GM18858 (cell line): Measurements from ENCODE around the gene CHRM1.

Source experiments
- ATAC-seq: cut with Tn5 transposase; IDR thresholded peaks from one replicate; pipeline ENCODE4 v1.9.1; 2021; ENCODE audit not compliant: unreplicated experiment

Gene CHRM1

GRCh38 chr11:62926680-62927455 lies 5.7 kb upstream of the CHRM1 start:
- ATAC-seq, result no peak

- ATAC-seq, result no peak
Measured at GRCh38 chr11:62925745-62926679, 4.8 kb upstream of the CHRM1 start.

GRCh38 chr11:62925308-62925707 lies 4.1 kb upstream of the CHRM1 start:
- no peak for ATAC-seq

DNA sequence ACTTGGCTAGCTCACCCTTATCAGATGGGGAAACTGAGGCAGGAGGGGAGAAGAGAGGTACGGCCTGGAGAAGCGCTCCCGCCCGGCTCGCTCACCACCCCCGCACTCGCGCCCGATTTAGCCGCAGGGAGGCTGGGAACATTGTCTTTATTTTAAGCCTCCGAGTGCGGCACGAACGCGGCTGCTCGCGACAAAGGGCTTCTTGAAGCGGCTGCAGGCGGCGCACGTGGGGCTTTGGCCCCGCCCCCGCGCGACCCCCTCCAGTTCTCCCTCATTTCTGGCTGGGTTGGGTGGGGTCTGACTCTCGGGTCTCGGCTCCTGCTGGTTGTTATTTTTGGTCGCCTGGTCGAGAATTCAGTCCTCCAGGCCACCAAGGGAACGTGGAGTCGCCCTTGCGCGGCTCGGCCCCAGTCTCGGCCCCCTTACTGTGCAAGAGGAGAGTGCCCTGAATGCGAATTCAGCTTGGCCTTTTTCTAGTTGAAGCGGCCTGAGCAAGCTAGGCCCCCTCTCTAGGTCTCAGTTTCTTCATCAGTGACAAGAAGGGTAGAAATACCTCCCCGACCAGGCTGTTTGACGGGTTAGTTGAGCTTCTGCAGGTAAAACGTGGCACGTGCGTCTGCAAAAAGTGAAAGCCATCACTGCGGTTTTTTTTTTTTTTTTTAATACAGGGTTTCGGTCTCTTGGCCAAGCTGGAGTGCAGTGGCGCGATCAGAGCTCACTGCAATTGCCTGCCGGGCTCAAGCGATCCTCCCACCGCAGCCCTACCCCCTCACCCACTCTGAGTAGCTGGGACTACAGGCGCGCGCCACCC lies 2.6 kb upstream of the CHRM1 start:
- no peak for ATAC-seq

- no peak for ATAC-seq
Measured at GRCh38 chr11:62922653-62923431, 1.7 kb upstream of the CHRM1 start.

DNA sequence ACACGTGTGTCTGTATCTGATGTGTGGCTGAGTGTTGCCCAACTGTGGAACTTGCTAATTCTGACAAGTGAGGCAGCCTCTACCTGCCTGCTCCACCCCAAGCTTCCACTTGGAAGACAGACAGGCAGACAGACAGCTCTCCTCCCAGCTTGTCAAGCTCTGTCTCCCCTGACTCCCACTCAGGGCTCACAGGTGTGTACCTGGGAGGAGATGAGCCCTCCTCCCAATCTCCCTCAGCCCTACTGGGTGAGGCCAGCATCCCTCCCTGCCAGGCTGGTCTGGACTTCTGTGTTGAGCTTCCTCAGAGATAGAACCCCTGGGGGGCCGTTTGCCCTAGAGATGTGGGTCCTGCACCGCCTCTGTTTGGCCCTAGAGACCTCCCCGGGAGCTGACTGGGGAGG lies 1.0 kb upstream of the CHRM1 start:
- ATAC-seq, result no peak

DNA sequence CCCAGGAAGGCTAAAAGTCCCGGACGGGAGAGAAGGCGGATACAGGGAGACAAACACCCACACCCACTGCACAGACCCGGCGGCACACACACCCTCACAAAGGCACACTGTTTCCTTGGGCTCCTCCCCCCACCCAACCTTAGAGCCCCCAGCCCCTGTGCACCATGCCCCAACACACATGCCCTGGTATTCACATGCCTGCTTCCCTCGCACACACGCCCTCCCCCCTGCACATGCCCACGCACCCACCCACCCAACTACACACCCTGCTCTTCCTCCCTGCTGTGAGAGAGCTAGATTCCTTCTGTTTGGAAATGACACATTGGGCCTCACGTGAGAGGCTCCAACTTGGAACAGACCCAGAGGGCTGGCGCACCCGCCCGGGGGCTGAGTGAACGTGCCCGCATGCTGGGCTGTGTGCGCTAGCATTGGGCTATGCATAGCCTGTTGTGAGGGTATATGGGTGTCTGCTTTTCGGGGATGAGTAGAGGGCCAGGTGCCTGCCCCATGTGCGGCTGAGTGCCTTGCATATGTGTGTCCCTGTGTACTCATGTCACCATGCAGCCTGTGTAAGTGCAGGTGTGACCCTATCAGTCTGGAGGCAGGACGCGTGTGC lies 518 bp upstream of the CHRM1 start:
- no peak for ATAC-seq

DNA sequence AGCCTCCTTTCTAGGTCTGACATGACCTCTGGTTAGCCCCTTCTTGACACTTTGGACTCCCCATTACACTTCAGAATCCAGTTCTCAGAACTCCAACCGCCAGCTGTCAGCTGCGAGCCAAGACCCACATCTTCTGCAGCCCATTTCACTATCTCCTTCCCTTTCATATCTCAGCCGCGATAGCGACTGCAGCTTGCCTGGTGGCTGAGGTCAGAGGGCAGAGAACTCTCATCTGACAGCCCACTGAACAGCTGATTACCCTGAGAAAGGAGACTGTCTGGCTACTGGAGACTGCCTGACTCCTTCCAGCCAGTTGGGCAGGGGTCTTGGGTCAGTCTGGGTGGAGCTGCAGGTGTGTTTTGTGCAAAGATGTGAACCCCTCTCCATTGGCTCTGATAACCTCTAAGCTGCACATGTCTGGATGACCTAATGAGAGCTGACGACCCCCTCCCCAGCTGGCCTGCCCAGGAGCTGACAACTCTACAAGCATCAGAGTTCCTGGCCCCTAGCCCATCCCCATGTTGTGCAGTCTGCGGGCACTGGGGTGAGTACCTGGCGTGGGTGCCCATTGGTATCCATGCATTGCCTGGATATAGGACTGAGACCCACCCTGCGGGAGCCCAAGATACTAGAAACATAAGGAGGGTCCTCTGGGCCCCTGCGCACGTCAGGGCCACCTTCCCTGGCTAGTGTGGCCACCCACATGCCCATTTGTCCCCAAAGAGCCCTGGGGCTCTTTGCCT lies 1.1 kb downstream of the CHRM1 start:
- no peak for ATAC-seq

DNA sequence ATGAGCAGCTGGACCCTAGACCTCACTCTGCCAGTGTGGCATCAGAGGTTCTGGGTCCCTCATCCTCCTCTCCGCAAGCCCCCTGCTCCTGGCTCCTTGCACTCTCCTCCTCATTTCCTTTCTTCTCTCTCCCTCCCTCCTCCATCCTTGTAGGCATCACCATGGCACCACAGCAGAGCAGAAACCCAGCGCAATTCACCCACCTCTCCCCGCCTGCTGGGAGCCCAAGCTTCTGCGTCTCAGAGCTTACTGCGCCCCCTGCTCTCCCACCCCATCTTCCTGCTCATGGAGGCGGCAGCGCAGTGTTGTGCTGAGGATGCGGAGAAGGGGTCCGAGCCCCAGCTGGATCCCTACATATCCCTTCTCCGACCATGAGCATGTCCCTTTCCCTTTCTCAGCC lies 1.7 kb downstream of the CHRM1 start:
- ATAC-seq, result no peak

GRCh38 chr11:62918531-62918930 lies 2.6 kb downstream of the CHRM1 start:
- ATAC-seq, result no peak

DNA sequence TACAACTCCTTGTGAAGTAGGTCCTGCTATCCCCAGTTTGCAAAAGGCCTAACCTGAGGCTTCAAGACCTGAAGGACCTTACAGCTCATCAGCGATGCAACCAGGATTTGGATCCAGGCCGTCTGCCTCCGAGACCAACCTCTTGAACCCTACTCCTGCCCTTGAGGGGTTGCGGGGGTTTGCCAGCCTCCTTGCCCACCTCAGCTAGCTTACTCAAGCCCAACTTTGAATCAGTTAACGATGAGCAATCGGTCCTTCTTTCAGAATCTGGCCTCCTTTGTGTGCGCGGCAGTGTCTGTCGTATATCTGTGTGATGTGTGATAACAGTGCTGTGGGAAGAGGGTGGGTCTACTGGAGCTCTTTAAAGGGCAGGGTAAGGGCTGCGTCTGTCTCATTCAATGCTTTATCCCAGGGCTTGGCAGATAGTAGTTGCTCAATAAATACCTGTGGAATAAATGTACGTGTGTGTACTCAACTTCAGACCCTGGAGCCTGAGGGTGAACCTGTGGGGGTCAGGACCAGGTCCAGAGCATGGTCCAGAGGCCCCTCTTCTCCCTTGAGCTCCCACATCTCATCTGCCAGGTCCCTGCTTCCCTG lies 3.2 kb downstream of the CHRM1 start:
- no peak for ATAC-seq

DNA sequence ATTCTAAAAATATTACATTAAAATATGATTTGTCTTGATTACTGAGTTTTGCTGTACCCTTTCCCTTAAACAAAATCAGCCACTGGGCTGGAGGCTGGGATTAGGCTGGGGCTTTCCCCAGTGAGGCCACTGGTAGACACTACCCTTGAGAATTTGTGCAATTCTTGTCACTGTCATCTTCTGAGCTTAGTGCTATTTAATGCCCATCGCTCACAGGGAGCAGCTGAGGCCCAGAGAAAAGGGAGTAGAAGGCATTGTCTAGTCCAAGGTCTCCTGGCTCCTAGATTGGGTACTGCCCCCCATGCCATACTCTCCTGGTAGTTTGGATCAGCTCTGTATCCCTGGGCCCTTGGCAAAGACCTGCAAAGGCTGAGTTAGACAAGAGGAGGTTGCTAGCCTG lies 6.7 kb downstream of the CHRM1 start:
- no peak for ATAC-seq

- no peak for ATAC-seq
Measured at GRCh38 chr11:62912268-62912667, 8.9 kb downstream of the CHRM1 start.

- ATAC-seq, result no peak
Measured at GRCh38 chr11:62911137-62912130, 9.7 kb downstream of the CHRM1 start.

GRCh38 chr11:62910141-62910882 lies 10.9 kb downstream of the CHRM1 start:
- no peak for ATAC-seq

DNA sequence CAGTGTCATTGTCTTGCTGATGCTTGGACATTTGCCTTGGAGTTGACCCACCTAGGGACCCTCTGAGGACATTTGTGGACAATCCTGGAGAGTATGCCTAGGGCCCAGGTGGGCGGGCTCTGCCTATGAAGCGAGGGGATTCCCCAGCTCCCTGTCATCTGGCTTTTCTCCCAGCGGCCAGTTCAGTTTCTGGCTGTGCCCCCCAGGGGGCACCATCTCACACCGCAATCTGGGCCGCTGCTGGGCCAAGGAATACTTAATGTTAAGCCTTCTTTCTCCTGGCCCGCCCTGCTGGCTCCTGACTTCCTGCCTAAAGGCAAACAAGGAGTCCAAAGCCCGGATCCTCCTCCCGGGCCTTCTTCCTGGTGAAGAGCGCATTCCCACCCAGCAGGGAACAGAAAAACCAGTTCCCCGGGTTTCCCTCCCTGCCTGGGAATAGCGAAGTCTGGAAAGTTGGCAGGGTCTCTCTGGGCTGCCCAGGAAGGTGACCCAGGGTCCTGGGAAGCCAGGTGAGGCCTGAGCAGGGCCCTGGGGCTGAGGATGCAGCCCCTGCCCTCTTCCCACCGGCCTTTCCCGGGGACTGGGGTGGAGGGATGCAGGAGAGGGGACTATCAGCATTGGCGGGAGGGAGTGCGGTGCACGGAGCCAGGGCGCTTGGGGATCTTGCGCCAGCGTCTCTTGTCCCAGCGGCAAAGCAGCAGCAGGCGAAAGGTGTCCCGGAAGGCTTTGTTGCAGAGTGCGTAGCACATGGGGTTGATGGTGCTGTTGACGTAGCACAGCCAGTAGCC lies 11.9 kb downstream of the CHRM1 start:
- ATAC-seq, result no peak
